ENCODE data around the gene OPA1. TPM values are rescaled to one million over a fixed set of nuclear protein-coding genes. Genes with fewer than 3 reads are reported as not detected.

The OPA1 gene
- total RNA-seq, 4 donors from 2014 or later = 42.2 to 56.1 (median 47.2) TPM

DNA sequence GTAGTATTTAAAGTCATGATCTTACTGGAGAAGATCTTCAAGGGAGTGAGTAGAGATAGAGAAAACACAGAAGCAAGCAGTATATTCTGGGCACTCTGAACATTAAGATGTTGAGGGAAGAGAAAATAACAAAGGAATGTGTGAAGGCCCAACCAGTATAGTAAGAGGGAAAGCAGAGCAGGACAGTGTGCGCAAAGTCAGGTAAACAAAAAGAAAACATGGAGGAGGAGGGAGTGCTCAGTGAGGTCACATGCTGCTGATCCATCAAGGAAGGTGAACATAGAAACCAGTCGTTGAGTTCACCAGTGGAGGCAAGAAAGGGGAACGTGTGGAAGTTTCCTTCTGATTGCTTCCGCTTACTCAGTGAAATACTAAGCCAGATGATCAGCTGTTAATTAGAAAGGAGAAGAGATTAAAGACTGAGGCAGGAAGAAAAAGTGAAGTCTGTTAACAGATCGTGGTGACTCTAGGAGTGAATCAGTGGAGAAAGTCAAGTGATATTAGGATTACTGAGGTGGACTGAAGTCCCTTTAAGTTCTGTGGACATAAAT lies 47.2 kb downstream of the OPA1 start:
- H3K4me3 ChIP-seq = no peak overlapping the region
- H3K9me3 ChIP-seq = no peaks in the 10 kb centered on the region
- 76% methylated on average over 5 of the region's 5 CpGs for WGBS
- no peaks in the 10 kb centered on the region for H3K27me3 ChIP-seq
- no peak overlapping the region for H3K27ac ChIP-seq (replicated peaks in 1 of 4)
- H3K4me1 ChIP-seq = peaks cover 0 to 12% (median 5%) of the 10 kb centered on the region in 4 donors
- TF ChIP-seq POLR2AphosphoS5 (IDR thresholded peaks at IDR 0.05) = no peak
- TF ChIP-seq POLR2A (IDR thresholded peaks at IDR 0.05; ENCODE audit: low read depth) = no peak
- TF ChIP-seq CTCF (IDR thresholded peaks at IDR 0.05) = no peak
- TF ChIP-seq EP300 (IDR thresholded peaks at IDR 0.05) = no peak
- intact Hi-C loops (cut with DNase I) = no loop called here
- no peak for DNase-seq (ENCODE audit: extremely low spot score)
- peaks cover 10 to 90% (median 59%) of the 10 kb centered on the region in 4 donors for H3K36me3 ChIP-seq

DNA sequence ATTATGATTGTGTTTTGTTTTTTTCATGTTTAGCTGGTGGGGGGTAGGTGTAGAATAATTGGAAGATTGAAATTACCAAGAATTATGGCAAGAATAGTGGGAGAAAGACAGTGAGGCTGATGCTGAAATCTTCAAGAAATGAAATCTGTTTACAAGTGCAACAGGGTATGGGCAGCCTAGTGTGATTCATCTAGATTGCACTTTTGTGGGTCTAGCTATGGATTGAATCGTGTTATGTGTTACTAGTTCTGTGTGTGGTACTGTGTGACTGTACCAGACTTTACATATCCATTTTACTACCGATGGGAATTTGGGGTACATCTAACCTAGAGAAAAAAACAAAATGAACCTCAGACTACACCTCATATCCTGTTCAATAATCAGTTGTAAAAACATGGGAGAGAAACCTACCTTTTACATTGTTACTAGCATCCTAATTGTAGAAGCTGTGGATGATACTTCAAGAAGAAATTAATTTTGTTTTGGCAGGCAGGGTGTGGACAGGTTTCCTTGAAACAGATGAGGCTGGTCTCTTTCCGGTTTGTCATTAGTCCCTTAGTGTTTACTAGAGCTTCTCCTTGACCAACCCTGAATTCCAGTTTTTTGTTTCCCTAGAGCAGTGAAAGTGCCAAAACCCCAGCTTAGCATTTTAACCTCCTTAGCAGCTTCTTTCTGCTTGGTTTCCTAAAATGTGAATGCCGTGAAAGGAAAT lies 47.9 kb downstream of the OPA1 start:
- intact Hi-C loops (cut with DNase I) = no loop called here

GRCh38 chr3:193641440-193641775 lies 48.4 kb downstream of the OPA1 start:
- Histone ChIP-seq H3K4me1 (peaks cover 0 to 12% (median 5%) of the 10 kb centered on the region in 4 donors), H3K4me3 (no peak overlapping the region), H3K27me3 (no peaks in the 10 kb centered on the region), H3K36me3 (peaks cover 11 to 96% (median 61%) of the 10 kb centered on the region in 4 donors), H3K9me3 (no peaks in the 10 kb centered on the region), H3K27ac (replicated peaks in 1 of 4) (no peak overlapping the region)
- 81% methylated on average over 3 of the region's 3 CpGs for WGBS
- DNase-seq (ENCODE audit: extremely low spot score) = no peak
- TF ChIP-seq EP300 (IDR thresholded peaks at IDR 0.05) (no peak), CTCF (IDR thresholded peaks at IDR 0.05) (no peak), POLR2A (IDR thresholded peaks at IDR 0.05; ENCODE audit: low read depth) (no peak), POLR2AphosphoS5 (IDR thresholded peaks at IDR 0.05) (no peak)
- intact Hi-C loops (cut with DNase I) = no loop called here

More for the DNA sequence above, 47.9 kb downstream of the OPA1 start:
- Histone ChIP-seq H3K27me3 (no peaks in the 10 kb centered on the region), H3K4me3 (no peak overlapping the region), H3K4me1 (peaks cover 0 to 12% (median 5%) of the 10 kb centered on the region in 4 donors), H3K9me3 (no peaks in the 10 kb centered on the region), H3K36me3 (peaks cover 10 to 96% (median 61%) of the 10 kb centered on the region in 4 donors), H3K27ac (replicated peaks in 1 of 4) (no peak overlapping the region)
- TF ChIP-seq POLR2AphosphoS5 (IDR thresholded peaks at IDR 0.05) (no peak), CTCF (IDR thresholded peaks at IDR 0.05) (no peak), EP300 (IDR thresholded peaks at IDR 0.05) (no peak), POLR2A (IDR thresholded peaks at IDR 0.05; ENCODE audit: low read depth) (no peak)
- DNase-seq (ENCODE audit: extremely low spot score) = no peak
- WGBS = 94% methylated on average over 4 of the region's 4 CpGs

DNA sequence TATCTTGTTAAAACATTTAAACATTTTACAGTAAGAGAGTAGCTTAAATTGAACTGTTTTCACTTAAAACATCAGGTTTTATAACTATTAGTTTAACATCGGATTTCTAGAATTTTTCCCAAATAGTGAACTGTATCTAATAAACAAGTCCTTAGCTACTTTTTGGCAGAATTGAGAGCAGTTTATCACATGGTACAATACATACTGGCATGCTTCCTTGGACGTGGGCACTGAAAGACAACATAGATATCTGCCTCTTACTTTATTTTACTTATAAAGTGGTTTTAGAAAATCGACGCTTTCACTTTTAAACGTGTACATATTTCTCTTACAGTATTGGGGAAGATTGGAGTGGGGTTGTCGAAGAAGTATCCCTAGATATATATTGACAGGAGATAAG lies 52.8 kb downstream of the OPA1 start:
- Histone ChIP-seq H3K27me3 (no peaks in the 10 kb centered on the region), H3K27ac (replicated peaks in 1 of 4) (no peak overlapping the region), H3K4me1 (peaks cover 0 to 12% (median 5%) of the 10 kb centered on the region in 4 donors), H3K4me3 (no peak overlapping the region), H3K9me3 (no peaks in the 10 kb centered on the region), H3K36me3 (peaks cover 28 to 94% (median 52%) of the 10 kb centered on the region in 4 donors)
- no peak for DNase-seq (ENCODE audit: extremely low spot score)
- intact Hi-C loops (cut with DNase I) = no loop called here
- WGBS = 77% methylated on average over 6 of the region's 6 CpGs
- no peak for TF ChIP-seq CTCF (IDR thresholded peaks at IDR 0.05)
- TF ChIP-seq POLR2A (IDR thresholded peaks at IDR 0.05; ENCODE audit: low read depth) = no peak
- TF ChIP-seq EP300 (IDR thresholded peaks at IDR 0.05) = no peak
- no peak for TF ChIP-seq POLR2AphosphoS5 (IDR thresholded peaks at IDR 0.05)
